ENCODE results near the gene CLHC1.
"Not testable (repeated sequence)": the region's sequence is repeated elsewhere in the genome, so short reads cannot be mapped to it uniquely, and the experiment has no call there.

CLHC1 gene

GRCh38 chr2:55152475-55153412 lies 79.3 kb downstream of the CLHC1 start:
- DNase-seq = peak; percentile 64

GRCh38 chr2:55151733-55152433 lies 80.2 kb downstream of the CLHC1 start:
- DNase-seq = no peak

GRCh38 chr2:55150834-55151233 lies 81.3 kb downstream of the CLHC1 start:
- DNase-seq = peak; percentile 96

- peak; percentile 59 for DNase-seq
These were observed 83.8 kb downstream of the CLHC1 start for GRCh38 chr2:55148269-55148668.

- DNase-seq = no peak
These were observed 84.6 kb downstream of the CLHC1 start for GRCh38 chr2:55147531-55147930.

- no peak for DNase-seq
These were observed 85.1 kb downstream of the CLHC1 start for GRCh38 chr2:55147041-55147440.

- DNase-seq = peak; percentile 40
These were observed 85.8 kb downstream of the CLHC1 start for GRCh38 chr2:55146263-55146662.

GRCh38 chr2:55144922-55145820 lies 86.9 kb downstream of the CLHC1 start:
- DNase-seq = no peak

GRCh38 chr2:55143706-55144105 lies 88.4 kb downstream of the CLHC1 start:
- DNase-seq = not testable (repeated sequence)

GRCh38 chr2:55142518-55142917 lies 89.6 kb downstream of the CLHC1 start:
- no peak for DNase-seq

GRCh38 chr2:55141572-55142413 lies 90.3 kb downstream of the CLHC1 start:
- no peak for DNase-seq

- DNase-seq = no peak
These were observed 91.5 kb downstream of the CLHC1 start for GRCh38 chr2:55140316-55141219.

- DNase-seq = no peak
These were observed 92.8 kb downstream of the CLHC1 start for GRCh38 chr2:55139305-55139704.

GRCh38 chr2:55138882-55139229 lies 93.2 kb downstream of the CLHC1 start:
- DNase-seq = no peak

GRCh38 chr2:55138014-55138881 lies 93.8 kb downstream of the CLHC1 start:
- DNase-seq = no peak

- DNase-seq = peak; percentile 88
These were observed 94.8 kb downstream of the CLHC1 start for GRCh38 chr2:55137024-55137958.

GRCh38 chr2:55136138-55136541 lies 96.0 kb downstream of the CLHC1 start:
- DNase-seq = peak; percentile 19

GRCh38 chr2:55135491-55135890 lies 96.6 kb downstream of the CLHC1 start:
- no peak for DNase-seq

- DNase-seq = no peak
These were observed 97.8 kb downstream of the CLHC1 start for GRCh38 chr2:55134316-55134706.
